Measurements from ENCODE around the gene ALKBH4.

ALKBH4 gene

GRCh38 chr7:102453319-102453718 lies 11.3 kb downstream of the ALKBH4 start:
- no peak for DNase-seq

GRCh38 chr7:102452451-102452850 lies 12.2 kb downstream of the ALKBH4 start:
- no peak for DNase-seq

DNA sequence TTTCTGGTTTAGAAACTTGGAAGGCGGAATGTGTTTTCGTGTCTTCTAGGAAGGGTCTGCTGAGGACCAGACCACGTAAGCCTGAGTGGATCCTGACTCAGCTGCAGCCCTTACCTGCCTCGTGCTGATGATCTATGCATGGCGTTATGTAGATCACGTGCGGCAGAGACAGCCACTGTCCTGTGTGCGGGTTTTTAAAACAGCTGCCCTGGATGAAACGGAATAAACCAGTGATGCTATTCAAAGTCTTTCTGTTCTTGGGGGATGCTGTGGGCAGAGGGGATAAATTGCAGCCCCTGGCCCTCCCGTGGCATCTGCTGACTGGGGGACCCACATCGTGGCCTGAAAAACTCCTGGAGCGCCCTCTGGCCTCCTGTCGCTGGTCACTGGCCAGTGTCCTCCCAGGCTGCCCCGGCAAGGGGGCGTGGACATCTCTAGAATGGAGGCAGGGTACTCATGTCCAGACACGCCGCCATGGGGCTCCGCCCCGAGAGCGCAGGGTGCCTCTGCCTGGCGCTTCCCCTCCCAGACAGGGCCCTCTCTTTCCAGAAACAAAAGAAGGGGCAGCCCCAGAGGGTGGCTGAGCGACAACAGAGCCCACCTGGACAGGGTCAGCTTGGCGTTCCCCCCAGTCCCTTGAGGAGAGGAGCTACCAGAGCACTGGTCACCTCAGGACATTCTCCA lies 13.2 kb downstream of the ALKBH4 start:
- no peak for DNase-seq

DNA sequence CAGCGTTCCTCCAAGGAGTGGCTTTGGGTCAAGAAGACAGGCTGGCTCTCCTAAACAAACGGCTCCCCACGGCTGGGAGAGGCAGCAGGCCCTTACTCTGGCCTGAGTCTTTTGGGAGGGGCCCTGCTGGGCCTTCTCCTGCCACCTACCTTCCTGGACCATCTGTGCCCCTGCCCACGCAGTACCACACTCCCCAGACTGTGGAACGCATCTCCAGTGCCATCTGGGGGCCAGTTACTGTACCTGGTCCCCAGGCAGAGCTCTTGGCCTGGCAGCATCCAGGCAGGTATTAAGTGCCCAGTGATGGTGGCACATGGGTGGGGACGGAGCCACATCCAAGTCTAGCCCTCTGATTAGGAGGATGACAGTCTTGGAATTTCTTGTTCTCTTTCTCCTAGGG lies 14.4 kb downstream of the ALKBH4 start:
- no peak for DNase-seq

- no peak for DNase-seq
Measured at GRCh38 chr7:102449136-102449535, 15.5 kb downstream of the ALKBH4 start.

- DNase-seq, result no peak
Measured at GRCh38 chr7:102447311-102447710, 17.4 kb downstream of the ALKBH4 start.

GRCh38 chr7:102446387-102447156 lies 18.1 kb downstream of the ALKBH4 start:
- no peak for DNase-seq

- DNase-seq, result no peak
Measured at GRCh38 chr7:102445674-102446071, 19.0 kb downstream of the ALKBH4 start.

DNA sequence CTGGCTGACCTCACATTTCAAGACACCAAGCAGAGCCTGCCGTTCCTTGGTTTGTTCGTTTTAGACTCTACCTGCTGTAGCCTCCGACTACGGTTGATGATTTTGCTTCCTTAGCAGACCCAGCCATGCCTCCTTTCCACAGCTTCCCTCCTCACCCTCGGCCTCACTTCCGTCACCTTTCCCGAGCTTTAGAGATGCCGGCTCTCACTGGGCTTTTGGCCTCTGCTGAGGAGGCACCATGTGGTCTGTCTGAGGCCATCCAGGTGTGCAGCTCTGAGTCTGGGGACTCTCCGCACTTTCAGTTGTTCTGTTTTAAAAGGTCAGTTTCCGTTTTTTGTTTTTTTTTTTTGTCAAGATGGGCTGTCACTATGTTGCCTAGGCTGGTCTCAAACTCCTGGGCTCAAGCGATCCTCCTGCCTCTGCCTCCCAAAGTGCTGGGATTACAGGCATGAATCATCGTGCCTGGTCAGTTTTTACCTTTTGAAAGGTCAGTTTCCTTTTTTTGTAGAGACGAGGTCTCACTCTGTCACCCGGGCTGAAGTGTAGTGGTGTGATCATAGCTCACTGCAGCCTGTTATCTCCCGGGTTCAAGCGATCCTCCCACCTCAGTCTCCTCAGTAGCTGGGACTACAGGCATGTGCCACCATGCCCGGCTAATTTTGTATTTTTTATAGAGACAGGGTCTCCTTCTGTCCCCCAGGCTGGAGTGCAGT lies 19.5 kb downstream of the ALKBH4 start:
- DNase-seq, result no peak

- no peak for DNase-seq
Measured at GRCh38 chr7:102439963-102440795, 24.5 kb downstream of the ALKBH4 start.

DNA sequence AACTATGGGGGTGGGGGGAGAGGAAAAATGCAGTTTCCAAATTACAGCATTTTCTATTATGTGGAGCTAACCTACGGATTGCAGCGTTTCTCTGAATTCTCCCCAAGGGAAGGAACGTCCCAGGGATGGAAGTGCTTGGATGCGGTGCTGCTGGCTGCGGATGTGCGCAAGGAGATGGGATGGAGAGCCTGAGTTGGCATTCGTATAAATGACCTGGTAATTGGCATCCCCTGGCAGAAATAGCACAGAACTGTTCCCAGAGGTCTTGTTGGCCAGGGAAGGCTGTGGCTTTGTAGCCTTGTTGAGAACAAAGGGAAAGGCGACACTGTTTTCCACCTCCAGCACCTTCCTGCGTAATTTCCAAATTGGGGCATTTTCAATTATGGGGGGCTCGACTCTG lies 28.5 kb downstream of the ALKBH4 start:
- DNase-seq, result no peak

- no peak for DNase-seq
Measured at GRCh38 chr7:102434039-102434486, 30.6 kb downstream of the ALKBH4 start.

- no peak for DNase-seq
Measured at GRCh38 chr7:102433219-102434038, 31.2 kb downstream of the ALKBH4 start, which contains the start of gene ORAI2. ORAI2 (plus strand) TSS chr7:102433575; CDS start chr7:102438957, 5,382 bp downstream.

GRCh38 chr7:102432442-102433218 lies 32.0 kb downstream of the ALKBH4 start:
- no peak for DNase-seq

DNA sequence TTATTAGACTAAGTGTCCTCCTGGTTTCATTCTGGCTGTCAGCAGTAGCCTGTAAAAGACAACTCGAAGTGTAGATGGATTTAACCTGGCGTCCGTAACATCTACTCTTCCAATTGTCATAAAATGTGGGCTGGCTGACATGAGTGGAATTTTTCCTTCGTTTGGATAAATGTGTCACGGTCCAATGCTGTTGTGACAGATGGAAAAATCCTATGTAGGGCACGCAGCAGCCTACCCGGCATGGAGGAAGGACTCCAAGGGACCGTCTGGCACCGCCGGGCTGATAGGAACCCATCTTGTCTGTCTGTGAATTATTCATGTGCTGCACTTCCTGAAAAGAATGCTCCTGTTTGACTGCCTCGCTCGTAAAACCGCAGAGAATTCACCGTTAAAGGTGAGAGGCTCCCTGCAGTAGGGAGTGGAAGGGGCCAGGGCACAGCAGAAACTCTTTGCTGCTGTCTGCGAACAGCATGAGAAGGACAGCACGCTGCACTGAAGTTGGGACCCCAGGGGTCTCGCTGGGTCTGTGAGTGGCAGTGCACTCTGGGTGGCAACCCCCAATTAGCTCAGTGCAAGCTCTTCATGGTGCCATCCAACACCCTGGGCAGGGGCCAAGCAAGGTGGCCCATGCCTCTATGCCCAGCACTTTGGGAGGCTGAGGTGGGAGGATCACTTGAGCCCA lies 32.9 kb downstream of the ALKBH4 start:
- DNase-seq, result no peak

DNA sequence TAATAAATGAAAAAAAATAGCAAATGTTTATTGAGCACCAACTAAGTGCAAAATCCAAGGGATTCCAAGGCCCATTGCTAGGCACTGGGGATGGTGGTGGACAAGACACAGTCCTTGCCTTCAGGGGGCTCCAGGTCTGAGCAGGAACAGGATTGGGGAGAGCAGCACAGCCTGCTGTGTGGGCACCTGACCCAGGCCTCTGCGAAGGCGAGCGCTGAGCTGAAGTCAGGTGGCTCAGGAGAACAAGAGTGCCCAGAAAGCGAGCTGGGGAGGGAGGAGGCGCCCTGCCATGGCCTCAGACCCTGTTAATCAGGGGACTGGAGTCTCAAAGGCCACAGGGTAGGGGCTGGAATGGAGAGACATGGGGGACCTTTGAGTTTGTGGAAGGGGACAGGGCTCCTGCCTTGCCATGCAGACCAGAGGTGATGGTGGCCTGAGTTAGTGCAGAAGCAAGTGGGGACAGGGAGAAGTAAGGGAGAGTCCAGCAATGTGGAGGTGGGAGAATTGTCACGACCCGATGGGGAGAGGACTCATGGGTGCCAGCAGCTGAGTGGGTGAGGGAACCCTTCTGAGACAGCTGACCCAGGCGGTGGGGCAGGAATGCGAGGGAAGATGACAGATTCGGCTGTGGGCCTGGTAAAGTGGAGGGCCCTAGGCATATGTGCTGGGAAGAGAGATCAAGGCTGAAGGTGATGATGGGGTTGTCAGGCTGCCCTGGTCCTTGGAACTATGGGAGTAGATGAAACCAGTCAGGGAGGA lies 35.3 kb downstream of the ALKBH4 start:
- no peak for DNase-seq

DNA sequence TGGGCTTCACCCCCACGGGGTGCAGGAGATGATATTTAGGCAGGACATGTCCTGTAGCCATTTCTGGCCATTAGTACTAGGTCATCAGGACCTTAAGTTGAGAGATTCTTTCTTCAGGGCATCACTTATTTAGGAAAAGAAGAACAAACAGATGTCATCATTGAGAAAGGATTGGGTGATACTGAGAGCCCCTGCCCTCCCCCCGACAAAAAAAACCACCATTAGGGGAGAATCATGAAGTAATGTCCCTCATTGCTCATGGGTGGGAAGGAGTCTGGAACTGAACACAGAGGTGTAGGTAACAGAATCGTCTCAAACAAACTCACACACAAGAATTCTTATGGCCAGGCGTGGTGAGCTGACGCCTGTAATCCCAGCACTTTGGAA lies 37.7 kb downstream of the ALKBH4 start:
- DNase-seq, result no peak

- DNase-seq, result no peak
Measured at GRCh38 chr7:102426268-102427018, 38.2 kb downstream of the ALKBH4 start.

Data from KG1 (cell line).